GM21367 (cell line): ENCODE results near the gene SLC27A6.
"Not testable (repeated sequence)": the region's sequence is repeated elsewhere in the genome, so short reads cannot be mapped to it uniquely, and the experiment has no call there.

Experiments used
- ATAC-seq: cut with Tn5 transposase; IDR thresholded peaks from one replicate; pipeline ENCODE4 v1.9.1; 2021; ENCODE audit not compliant: unreplicated experiment

The SLC27A6 gene

DNA sequence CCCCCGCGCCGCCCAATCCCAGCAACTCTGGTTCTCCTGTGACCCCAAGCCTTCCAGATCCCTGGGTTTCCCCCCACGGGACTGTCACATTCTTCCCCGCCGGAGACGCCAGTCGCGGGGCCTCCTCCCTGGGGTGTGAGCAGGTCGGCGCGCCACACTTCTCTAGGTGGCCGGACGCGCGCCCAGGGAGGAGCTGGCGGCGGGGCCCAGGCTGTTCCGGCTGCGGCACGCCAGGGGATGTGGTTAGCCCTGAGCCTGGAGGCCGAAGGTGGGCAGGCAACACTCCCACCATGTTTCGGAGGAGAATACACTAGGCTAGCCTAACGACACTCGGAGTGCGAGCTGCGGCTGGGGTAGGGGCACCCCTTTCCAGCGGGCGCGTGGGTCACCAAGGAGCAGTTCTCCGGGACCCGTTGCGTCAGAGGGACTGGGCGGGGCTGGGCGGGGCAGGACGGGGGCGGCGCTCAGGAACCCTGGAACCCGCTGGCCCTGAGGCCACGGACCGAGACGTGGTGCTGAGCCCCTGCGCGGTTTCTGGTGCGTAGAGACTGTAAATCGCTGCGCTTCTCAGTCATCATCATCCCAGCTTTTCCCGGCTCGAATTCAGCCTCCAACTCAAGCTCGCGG, at the start of gene SLC27A6:
Gene SLC27A6, plus strand, starts transcription at position 478 of the 627 bp plus-strand sequence. CDS start 650 bp downstream, outside the sequence.
- no peak for ATAC-seq

DNA sequence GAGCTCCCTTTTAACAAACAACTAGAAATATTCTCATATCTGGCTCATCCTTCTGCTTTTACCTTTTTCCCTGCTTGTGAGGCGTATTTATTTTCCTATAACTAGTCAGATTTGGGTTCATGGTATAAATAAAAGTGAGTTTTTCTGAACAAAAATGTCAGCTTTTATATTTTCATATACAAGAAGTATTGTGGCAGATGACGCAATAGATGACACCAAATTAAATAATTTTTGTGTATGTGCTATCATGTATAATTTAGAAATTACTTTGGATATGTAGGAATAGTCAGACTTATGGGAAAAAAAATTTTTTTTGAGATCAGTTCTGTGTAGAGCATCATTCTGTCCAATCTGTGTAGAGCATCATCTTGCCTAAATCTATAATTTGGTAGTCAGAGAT, 45.7 kb upstream of the SLC27A6 start:
- no peak for ATAC-seq

DNA sequence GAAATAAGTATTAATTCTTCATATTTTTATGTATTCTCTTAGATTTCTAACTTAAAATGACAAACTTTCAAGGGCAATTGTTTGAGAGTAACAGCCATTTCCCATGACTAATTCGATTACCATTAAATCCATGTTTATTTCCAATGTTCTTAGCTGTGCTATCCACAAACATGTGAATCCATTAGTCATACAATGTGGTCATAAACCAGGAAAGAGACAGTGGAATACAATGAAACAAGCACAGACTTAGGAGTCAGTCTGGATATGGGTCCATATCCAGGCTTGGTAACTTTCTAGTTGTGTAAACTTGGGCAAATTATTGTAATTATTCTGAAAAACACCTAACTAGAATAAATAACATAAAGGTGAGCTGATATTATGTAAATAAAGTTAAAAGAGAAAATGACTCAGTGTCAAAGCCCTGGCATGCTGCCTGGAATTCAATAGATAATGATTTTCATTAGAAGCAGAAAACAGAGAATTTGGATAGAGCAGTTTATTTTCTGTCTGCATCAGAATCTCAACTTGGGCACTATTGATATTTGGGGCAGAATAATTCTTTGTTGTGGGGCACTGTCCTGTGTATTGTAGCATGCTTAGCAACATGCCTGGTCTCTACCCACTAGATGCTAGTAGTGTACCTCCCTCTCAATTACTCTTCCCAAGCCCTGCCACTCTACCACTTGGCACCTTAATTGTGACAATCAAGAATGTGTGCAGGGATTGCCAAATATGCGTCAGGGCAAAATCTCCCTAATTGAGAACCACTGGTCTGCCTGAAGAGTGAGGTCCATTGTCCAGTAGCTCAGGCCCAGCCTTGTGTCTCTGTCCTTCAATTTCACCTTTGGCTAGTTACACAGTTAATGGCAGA, 44.7 kb upstream of the SLC27A6 start:
- no peak for ATAC-seq

DNA sequence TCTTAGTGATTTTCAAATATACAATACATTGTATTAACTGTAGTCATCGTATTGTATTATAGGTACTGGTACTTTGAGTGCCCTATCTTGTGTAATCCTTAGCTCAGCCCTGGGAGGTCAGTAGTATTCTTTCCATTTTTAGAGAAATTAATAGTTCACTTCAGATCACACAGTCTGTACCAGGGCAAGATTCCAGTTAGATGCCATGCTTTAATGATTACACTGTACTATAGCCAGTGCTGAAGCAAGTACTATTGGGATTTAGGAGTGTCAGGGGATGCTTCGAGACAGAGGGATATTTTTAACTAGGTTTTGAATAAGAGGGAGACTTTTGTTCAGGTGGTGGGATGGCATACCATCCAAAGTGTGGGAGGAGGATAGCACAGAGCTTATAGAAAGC, 41.0 kb upstream of the SLC27A6 start:
- no peak for ATAC-seq

DNA sequence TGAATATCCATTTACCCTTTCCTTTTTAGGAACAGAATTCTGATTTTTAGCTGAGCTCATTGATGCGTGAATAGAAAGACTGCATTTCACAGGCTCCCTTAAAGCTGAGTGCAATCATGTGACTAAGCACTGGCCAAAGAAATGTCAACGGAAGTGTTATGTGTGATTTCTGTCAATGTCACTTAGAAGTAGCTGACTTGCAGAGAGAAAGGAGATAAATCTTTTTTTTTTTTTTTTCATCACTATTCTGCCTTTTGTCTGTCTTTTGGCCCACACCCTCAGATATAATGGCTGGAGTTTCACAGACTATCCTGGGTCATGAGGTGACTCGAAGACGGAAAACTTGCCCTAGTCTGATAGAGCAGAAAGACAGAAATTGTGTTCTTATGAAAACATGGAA, 39.3 kb upstream of the SLC27A6 start:
- ATAC-seq = no peak

DNA sequence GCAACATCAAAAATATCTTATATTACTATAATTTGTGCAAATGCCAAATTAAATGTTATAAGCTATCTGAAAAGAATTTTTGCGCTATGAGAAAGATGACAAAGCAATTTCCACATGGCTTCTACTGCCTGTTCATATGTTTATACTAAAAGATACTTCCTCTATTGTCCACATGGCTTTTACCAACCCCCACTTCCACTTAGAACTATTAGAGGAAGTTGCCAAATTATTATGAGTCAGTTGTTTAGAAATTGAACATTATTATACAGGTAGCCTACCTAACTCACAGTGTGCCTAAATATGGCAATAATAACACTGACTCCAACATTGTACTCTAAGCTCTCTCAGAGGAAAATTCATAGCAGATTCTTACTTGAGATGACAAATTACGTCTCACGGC, 37.6 kb upstream of the SLC27A6 start:
- no peak for ATAC-seq

- ATAC-seq = not testable (repeated sequence)
These were observed 33.1 kb upstream of the SLC27A6 start for GRCh38 chr5:128932232-128932631.

DNA sequence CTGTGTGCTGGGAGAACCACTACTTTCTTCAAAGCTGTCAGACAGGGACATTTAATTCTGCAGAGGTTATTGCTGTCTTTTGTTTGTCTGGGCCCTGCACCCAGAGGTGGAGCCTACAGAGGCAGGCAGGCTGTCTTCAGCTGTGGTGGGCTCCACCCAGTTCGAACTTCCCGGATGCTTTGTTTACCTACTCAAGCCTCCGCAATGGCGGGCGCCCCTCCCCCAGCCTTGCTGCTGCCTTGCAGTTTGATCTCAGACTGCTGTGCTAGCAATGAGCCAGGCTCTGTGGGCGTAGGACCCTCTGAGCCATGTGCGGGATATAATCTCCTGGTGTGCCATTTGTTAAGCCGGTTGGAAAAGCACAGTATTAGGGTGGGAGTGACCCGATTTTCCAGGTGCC, 22.2 kb upstream of the SLC27A6 start:
- ATAC-seq = not testable (repeated sequence)

- no peak for ATAC-seq
These were observed 15.3 kb upstream of the SLC27A6 start for GRCh38 chr5:128949847-128950546.

DNA sequence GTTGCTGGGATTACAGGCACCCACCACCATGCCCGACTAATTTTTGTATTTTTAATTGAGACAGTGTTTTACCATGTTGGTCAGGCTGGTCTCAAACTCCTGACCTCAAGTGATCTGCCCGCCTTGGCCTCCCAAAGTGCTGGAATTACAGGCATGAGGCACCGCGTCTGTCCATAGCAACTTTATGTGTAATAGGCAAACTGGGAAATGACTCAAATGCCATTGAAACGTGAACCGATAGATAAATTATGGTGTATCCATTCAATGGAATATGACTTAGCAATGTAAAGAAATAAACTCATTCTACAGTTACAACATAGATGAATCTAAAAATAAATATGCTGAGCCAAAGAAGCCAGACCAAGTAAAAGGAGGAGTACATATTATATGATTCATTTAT, 14.0 kb upstream of the SLC27A6 start:
- ATAC-seq = not testable (repeated sequence)

- no peak for ATAC-seq
These were observed 9.1 kb upstream of the SLC27A6 start for GRCh38 chr5:128956164-128956563.

- ATAC-seq = no peak
These were observed 3.1 kb upstream of the SLC27A6 start for GRCh38 chr5:128962211-128962610.

- no peak for ATAC-seq
These were observed 482 bp downstream of the SLC27A6 start for GRCh38 chr5:128965638-128966302.

- ATAC-seq = no peak
These were observed 1.1 kb downstream of the SLC27A6 start for GRCh38 chr5:128966375-128966774.

GRCh38 chr5:128966846-128967245, 1.6 kb downstream of the SLC27A6 start:
- no peak for ATAC-seq

DNA sequence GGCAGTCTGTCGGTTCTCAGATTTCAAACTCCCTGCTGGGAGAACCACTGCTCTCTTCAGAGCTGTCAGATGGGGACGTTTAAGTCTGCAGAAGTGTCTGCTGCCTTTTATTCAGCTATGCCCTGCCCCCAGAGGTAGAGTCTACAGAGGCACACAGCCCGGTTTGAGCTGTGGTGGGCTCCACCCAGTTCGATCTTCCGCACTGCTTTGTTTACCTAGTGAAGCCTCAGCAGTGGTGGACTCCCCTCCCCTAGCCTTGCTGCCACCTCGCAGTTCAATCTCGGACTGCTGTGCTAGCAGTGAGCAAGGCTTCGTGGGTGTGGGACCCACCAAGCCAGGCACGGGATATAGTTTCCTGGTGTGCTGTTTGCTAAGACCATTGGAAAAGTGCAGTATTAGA, 8.0 kb downstream of the SLC27A6 start:
- ATAC-seq = no peak

- no peak for ATAC-seq
These were observed 9.3 kb downstream of the SLC27A6 start for GRCh38 chr5:128974567-128974966.

- no peak for ATAC-seq
These were observed 14.5 kb downstream of the SLC27A6 start for GRCh38 chr5:128979761-128980160.

- no peak for ATAC-seq
These were observed 15.6 kb downstream of the SLC27A6 start for GRCh38 chr5:128980917-128981316.

- ATAC-seq = no peak
These were observed 19.2 kb downstream of the SLC27A6 start for GRCh38 chr5:128984480-128984879.

- ATAC-seq = no peak
These were observed 23.2 kb downstream of the SLC27A6 start for GRCh38 chr5:128988476-128988875.
